Cardiac muscle cell (in vitro differentiated cells and primary cell): Measurements from ENCODE around the gene MAPK10. TPM values are rescaled to one million over a fixed set of nuclear protein-coding genes. Genes with fewer than 3 reads are reported as not detected.
A peak's percentile ranks its signal among the peaks of the same experiment; 100 is the strongest.

Experiments used
- DNase-seq, 2 donors: peaks; one replicate each; pipeline versions ENCODE4 v3.0.0 to v3.0.0-alpha.2; 2010 to 2017; ENCODE audit warnings: low read depth in 1 of 2, low spot score in 1 of 2
- H3K27ac ChIP-seq: fragments of 200-600 bp; sonication (generic); 2 replicates; pipeline ENCODE4 v1.5.1; 2016
- H3K27me3 ChIP-seq: fragments of 200-600 bp; sonication (generic); 2 replicates; pipeline ENCODE4 v1.6.0; 2016; ENCODE audit warnings: control low read depth
- H3K36me3 ChIP-seq: fragments of 200-600 bp; sonication (generic); 2 replicates; pipeline ENCODE4 v1.5.1; 2016; ENCODE audit warnings: control low read depth
- H3K4me1 ChIP-seq: fragments of 200-600 bp; sonication (generic); 2 replicates; pipeline ENCODE4 v1.8.1; 2017; ENCODE audit warnings: low read depth, mild to moderate bottlenecking, mixed run types
- H3K4me3 ChIP-seq: fragments of 200-600 bp; sonication (generic); 2 replicates; pipeline ENCODE4 v1.5.1; 2016; ENCODE audit warnings: mild to moderate bottlenecking
- H3K9me3 ChIP-seq: fragments of 200-600 bp; sonication (generic); 2 replicates; pipeline ENCODE4 v1.5.1; 2017; ENCODE audit warnings: low read depth, mild to moderate bottlenecking, control low read depth
- polyA plus RNA-seq: library from polyadenylated mRNA; unstranded; fragments of >200 nt; fragmentation: Nextera tagmentation; extraction: Ambion mirVana; gene quantifications from 2 replicates; pipeline ENCODE4 v1.2.1, GENCODE V29; 2016
- total RNA-seq: library from RNA; depleted of rRNA; stranded (reverse); fragments of >200 nt; gene quantifications from 2 replicates; pipeline ENCODE4 v1.2.3, GENCODE V29; 2016
- TF ChIP-seq, protein P1 (sequence below): IDR thresholded peaks from 2 replicates; pipeline ENCODE4 v1.5.1; 2012; ENCODE audit warnings: low read depth, mild to moderate bottlenecking, low read length

The MAPK10 gene
- total and polyA plus RNA-seq, 2 experiments from 2014 or later = 13.9 to 22.8 TPM

GRCh38 chr4:85952972-85953650 lies 406.7 kb downstream of the MAPK10 start:
- H3K9me3 ChIP-seq = no peaks in the 10 kb centered on the region
- no peak for DNase-seq
- TF ChIP-seq, protein P1, sequence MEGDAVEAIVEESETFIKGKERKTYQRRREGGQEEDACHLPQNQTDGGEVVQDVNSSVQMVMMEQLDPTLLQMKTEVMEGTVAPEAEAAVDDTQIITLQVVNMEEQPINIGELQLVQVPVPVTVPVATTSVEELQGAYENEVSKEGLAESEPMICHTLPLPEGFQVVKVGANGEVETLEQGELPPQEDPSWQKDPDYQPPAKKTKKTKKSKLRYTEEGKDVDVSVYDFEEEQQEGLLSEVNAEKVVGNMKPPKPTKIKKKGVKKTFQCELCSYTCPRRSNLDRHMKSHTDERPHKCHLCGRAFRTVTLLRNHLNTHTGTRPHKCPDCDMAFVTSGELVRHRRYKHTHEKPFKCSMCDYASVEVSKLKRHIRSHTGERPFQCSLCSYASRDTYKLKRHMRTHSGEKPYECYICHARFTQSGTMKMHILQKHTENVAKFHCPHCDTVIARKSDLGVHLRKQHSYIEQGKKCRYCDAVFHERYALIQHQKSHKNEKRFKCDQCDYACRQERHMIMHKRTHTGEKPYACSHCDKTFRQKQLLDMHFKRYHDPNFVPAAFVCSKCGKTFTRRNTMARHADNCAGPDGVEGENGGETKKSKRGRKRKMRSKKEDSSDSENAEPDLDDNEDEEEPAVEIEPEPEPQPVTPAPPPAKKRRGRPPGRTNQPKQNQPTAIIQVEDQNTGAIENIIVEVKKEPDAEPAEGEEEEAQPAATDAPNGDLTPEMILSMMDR = no peak
- H3K27ac ChIP-seq = no peak overlapping the region
- no peaks in the 10 kb centered on the region for H3K4me1 ChIP-seq
- H3K36me3 ChIP-seq = no peaks in the 10 kb centered on the region
- no peak overlapping the region for H3K4me3 ChIP-seq
- no peaks in the 10 kb centered on the region for H3K27me3 ChIP-seq

DNA sequence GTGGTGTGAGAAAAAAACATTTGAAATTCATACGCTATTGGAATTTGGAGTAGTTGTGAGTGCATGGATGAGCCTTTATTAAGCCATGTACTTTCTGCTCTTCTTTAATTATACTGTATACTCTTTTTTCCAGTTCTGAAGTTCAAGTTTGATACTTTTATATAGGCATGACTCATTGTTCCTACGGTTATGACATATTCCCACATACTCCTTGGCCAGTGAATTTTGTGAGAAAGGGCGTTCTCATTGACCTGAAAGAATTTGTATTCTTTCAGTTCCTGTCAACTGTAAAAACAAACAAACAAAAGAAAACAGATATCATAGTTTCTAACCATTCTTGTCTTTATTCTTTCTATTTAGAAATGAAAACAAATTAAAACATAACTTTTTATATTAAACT lies 407.3 kb downstream of the MAPK10 start:
- TF ChIP-seq, protein P1 = no peak
- H3K9me3 ChIP-seq = no peaks in the 10 kb centered on the region
- H3K36me3 ChIP-seq = no peaks in the 10 kb centered on the region
- peak in 1 of 2 donors; percentile 67 for DNase-seq
- H3K4me1 ChIP-seq = no peaks in the 10 kb centered on the region
- no peak overlapping the region for H3K27ac ChIP-seq
- no peaks in the 10 kb centered on the region for H3K27me3 ChIP-seq
- no peak overlapping the region for H3K4me3 ChIP-seq

DNA sequence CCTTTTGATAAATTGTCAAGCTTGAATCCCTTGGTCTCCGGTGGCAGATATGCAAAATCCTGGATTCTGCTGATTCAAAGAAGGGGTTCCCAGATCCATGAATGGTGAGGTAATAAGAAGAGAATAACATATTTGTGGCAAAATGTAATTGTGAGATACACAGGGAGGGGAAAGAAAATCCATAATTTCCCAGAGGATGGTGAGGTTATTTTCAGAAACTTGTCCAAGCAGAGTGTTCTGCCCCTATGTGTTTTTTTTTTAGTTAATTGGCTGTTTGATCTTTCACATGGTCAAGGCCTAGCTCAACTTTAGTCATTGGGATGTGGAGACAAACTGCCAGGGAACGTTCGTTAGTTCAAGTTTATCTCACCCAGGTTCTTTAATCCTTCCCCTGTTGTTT lies 408.8 kb downstream of the MAPK10 start:
- DNase-seq = no peak
- no peaks in the 10 kb centered on the region for H3K27me3 ChIP-seq
- no peaks in the 10 kb centered on the region for H3K4me1 ChIP-seq
- no peaks in the 10 kb centered on the region for H3K9me3 ChIP-seq
- no peak overlapping the region for H3K4me3 ChIP-seq
- TF ChIP-seq, protein P1 = no peak
- no peaks in the 10 kb centered on the region for H3K36me3 ChIP-seq
- H3K27ac ChIP-seq = no peak overlapping the region

DNA sequence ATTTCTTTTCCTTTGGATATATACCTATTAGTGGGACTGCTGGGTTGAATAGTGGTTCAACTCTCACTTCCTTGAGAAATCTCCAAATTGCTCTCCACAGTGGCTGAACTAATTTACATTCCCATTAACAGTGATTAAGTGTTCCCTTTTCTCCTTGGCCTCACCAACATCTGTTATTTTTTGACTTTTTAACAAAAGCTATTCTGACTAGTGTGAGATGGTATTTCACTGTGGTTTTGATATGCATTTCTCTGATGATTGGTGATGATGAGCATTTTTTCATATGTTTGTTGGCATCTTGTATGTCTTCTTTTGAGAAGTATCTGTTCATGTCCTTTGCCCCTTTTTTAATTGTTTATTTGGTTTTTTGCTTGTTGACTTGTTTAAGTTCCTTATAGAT lies 413.0 kb downstream of the MAPK10 start:
- Histone ChIP-seq H3K9me3 (no peaks in the 10 kb centered on the region), H3K27me3 (no peaks in the 10 kb centered on the region), H3K4me3 (no peak overlapping the region), H3K4me1 (no peaks in the 10 kb centered on the region), H3K36me3 (no peaks in the 10 kb centered on the region), H3K27ac (no peak overlapping the region)
- DNase-seq = no peak
- TF ChIP-seq, protein P1 = no peak

- Histone ChIP-seq H3K4me1 (no peaks in the 10 kb centered on the region), H3K27me3 (no peaks in the 10 kb centered on the region), H3K4me3 (no peak overlapping the region), H3K27ac (no peak overlapping the region), H3K9me3 (no peaks in the 10 kb centered on the region), H3K36me3 (no peaks in the 10 kb centered on the region)
- DNase-seq = no peak
- TF ChIP-seq, protein P1 = no peak
Observed at GRCh38 chr4:85942107-85942506, 417.7 kb downstream of the MAPK10 start.

DNA sequence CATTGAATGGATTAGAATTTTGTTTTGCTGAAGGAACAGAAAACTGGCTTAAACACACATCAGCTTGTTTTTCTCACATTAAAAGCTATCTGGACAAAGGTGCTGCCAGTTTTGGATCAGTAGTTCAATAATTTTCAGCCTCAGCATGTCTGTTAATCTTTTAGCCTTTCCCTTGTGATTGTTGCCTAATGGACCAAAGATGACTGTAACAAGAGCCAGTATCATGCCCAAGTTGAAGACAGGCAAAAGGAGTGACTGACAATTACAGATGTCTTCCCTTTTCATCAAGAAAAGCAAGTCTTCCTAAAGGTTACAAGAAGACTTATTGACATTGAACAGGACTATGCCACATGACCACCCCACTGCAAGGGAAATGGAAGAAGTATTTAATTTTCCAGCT lies 419.7 kb downstream of the MAPK10 start:
- no peak overlapping the region for H3K4me3 ChIP-seq
- no peaks in the 10 kb centered on the region for H3K9me3 ChIP-seq
- TF ChIP-seq, protein P1 = no peak
- no peaks in the 10 kb centered on the region for H3K4me1 ChIP-seq
- no peaks in the 10 kb centered on the region for H3K27me3 ChIP-seq
- H3K27ac ChIP-seq = no peak overlapping the region
- H3K36me3 ChIP-seq = no peaks in the 10 kb centered on the region
- DNase-seq = no peak
